HG03060 (cell line): ENCODE measurements around the gene TTC9B.

Source experiments
- ATAC-seq: cut with Tn5 transposase; IDR thresholded peaks from one replicate; pipeline ENCODE4 v1.9.1; 2021; ENCODE audit warnings: low read depth, moderate number of reproducible peaks; ENCODE audit not compliant: unreplicated experiment

Gene TTC9B

GRCh38 chr19:40249781-40250180 is 31.6 kb upstream of the TTC9B start:
- ATAC-seq = no peak

GRCh38 chr19:40249201-40249600 is 31.0 kb upstream of the TTC9B start:
- no peak for ATAC-seq

- no peak for ATAC-seq
Measured at GRCh38 chr19:40247735-40248262, 29.6 kb upstream of the TTC9B start.

- ATAC-seq = no peak
Measured at GRCh38 chr19:40247178-40247577, 29.0 kb upstream of the TTC9B start.

- ATAC-seq = no peak
Measured at GRCh38 chr19:40246292-40247073, 28.3 kb upstream of the TTC9B start.

- ATAC-seq = no peak
Measured at GRCh38 chr19:40245506-40246128, 27.4 kb upstream of the TTC9B start.

GRCh38 chr19:40244579-40245317 is 26.6 kb upstream of the TTC9B start:
- ATAC-seq = no peak

GRCh38 chr19:40243181-40243580 is 25.0 kb upstream of the TTC9B start:
- no peak for ATAC-seq

- no peak for ATAC-seq
Measured at GRCh38 chr19:40242480-40242879, 24.3 kb upstream of the TTC9B start.

GRCh38 chr19:40241809-40242384 is 23.7 kb upstream of the TTC9B start:
- ATAC-seq = no peak

- no peak for ATAC-seq
Measured at GRCh38 chr19:40241125-40241808, 23.1 kb upstream of the TTC9B start.

- ATAC-seq = no peak
Measured at GRCh38 chr19:40240332-40240731, 22.1 kb upstream of the TTC9B start.

GRCh38 chr19:40239415-40240226 is 21.4 kb upstream of the TTC9B start:
- ATAC-seq = no peak

- ATAC-seq = no peak
Measured at GRCh38 chr19:40238775-40239174, 20.6 kb upstream of the TTC9B start.

GRCh38 chr19:40237791-40238190 is 19.6 kb upstream of the TTC9B start:
- no peak for ATAC-seq

- no peak for ATAC-seq
Measured at GRCh38 chr19:40236366-40236765, 18.2 kb upstream of the TTC9B start.

- no peak for ATAC-seq
Measured at GRCh38 chr19:40236026-40236355, 17.8 kb upstream of the TTC9B start.

GRCh38 chr19:40235238-40236025 is 17.2 kb upstream of the TTC9B start:
- ATAC-seq = no peak
